AG04450 (cell line): ENCODE measurements around the gene ZNF462. TPM values are rescaled to one million over a fixed set of nuclear protein-coding genes. Genes with fewer than 3 reads are reported as not detected.

Source experiments
- CTCF ChIA-PET: fragments of 300-600, 350-600 bp; formaldehyde crosslinking; extraction: SDS; loops from one replicate; lab custom pipeline; 2022; ENCODE audit warnings: antibody characterized with exemption, inconsistent platforms; lab: Charles Lee
- POLR2A ChIA-PET: fragments of 350-600 bp; formaldehyde crosslinking; extraction: SDS; loops from one replicate; lab custom pipeline; 2021; ENCODE audit warnings: antibody characterized with exemption, inconsistent platforms; lab: Yijun Ruan, JAX
- DNase-seq: peaks from one replicate; pipeline ENCODE4 v3.0.0-alpha.2; 2011; ENCODE audit warnings: low read depth, low spot score
- H3K27ac ChIP-seq: one replicate; pipeline ENCODE4 v1.5.1; 2012; ENCODE audit warnings: low read depth, low read length, control low read depth
- H3K27me3 ChIP-seq: one replicate; pipeline ENCODE4 v1.6.0; 2012; ENCODE audit warnings: low read length; ENCODE audit not compliant: control insufficient read depth, insufficient read depth
- H3K4me3 ChIP-seq: 2 replicates; pipeline ENCODE4 v1.5.1; 2011; ENCODE audit warnings: mild to moderate bottlenecking, low read depth, low read length, control low read depth
- H3K9me3 ChIP-seq: 2 replicates; pipeline ENCODE4 v1.5.1; 2012; ENCODE audit warnings: low read length; ENCODE audit not compliant: control insufficient read depth, insufficient read depth
- CTCF ChIP-seq: IDR thresholded peaks from 2 replicates; pipeline ENCODE4 v1.5.1; 2011; ENCODE audit warnings: low read depth, low read length, control low read depth, inconsistent platforms
- polyA plus RNA-seq: library from polyadenylated mRNA; depleted of rRNA; stranded (reverse); fragments of >200 nt; gene quantifications from 2 replicates; pipeline ENCODE4 v1.2.3, GENCODE V29; 2011

ZNF462 gene
- polyA plus RNA-seq, 1 experiment: 7.5 TPM

- Histone ChIP-seq H3K27me3 (no peaks in the 10 kb centered on the region), H3K4me3 (no peak overlapping the region), H3K27ac (no peak overlapping the region), H3K9me3 (no peaks in the 10 kb centered on the region; the same call in 1 of the 2 replicates)
- DNase-seq: no peak
- ChIA-PET CTCF (interaction anchor here (0.7 kb wide), 1 partner anchor 463 kb away, joined by 4 read pairs; no protein-coding TSS in a partner anchor), POLR2A (no interaction called here)
- TF ChIP-seq CTCF: no peak
Observed at GRCh38 chr9:106958955-106959657, 96.1 kb downstream of the ZNF462 start.

- no peak overlapping the region for H3K4me3 ChIP-seq
- no peak for TF ChIP-seq CTCF
- H3K27ac ChIP-seq: no peak overlapping the region
- no peaks in the 10 kb centered on the region; the same call in 1 of the 2 replicates for H3K9me3 ChIP-seq
- H3K27me3 ChIP-seq: no peaks in the 10 kb centered on the region
- ChIA-PET CTCF (no interaction called here), POLR2A (no interaction called here)
- DNase-seq: no peak
Observed at GRCh38 chr9:106960258-106960657, 97.3 kb downstream of the ZNF462 start.

GRCh38 chr9:106961623-106962022 is 98.7 kb downstream of the ZNF462 start:
- no peak for TF ChIP-seq CTCF

GRCh38 chr9:106962122-106962521 is 99.2 kb downstream of the ZNF462 start:
- H3K27ac ChIP-seq: no peak overlapping the region
- no peak overlapping the region for H3K4me3 ChIP-seq
- DNase-seq: no peak
- ChIA-PET POLR2A (no interaction called here), CTCF (no interaction called here)
- no peaks in the 10 kb centered on the region; the same call in 1 of the 2 replicates for H3K9me3 ChIP-seq
- H3K27me3 ChIP-seq: no peaks in the 10 kb centered on the region
- TF ChIP-seq CTCF: no peak

More at GRCh38 chr9:106961623-106962022, 98.7 kb downstream of the ZNF462 start:
- Histone ChIP-seq H3K9me3 (no peaks in the 10 kb centered on the region; the same call in 1 of the 2 replicates), H3K4me3 (no peak overlapping the region), H3K27me3 (no peaks in the 10 kb centered on the region), H3K27ac (no peak overlapping the region)
- DNase-seq: no peak
- CTCF ChIA-PET: no interaction called here
- POLR2A ChIA-PET: no interaction called here

- H3K9me3 ChIP-seq: no peaks in the 10 kb centered on the region; the same call in 1 of the 2 replicates
- DNase-seq: no peak
- no peak for TF ChIP-seq CTCF
- ChIA-PET POLR2A (no interaction called here), CTCF (no interaction called here)
- H3K27ac ChIP-seq: no peak overlapping the region
- H3K27me3 ChIP-seq: no peaks in the 10 kb centered on the region
- no peak overlapping the region for H3K4me3 ChIP-seq
Observed at GRCh38 chr9:106962615-106963363, 99.8 kb downstream of the ZNF462 start.
